Erythroblast (primary cell): ENCODE results near the gene DEPP1.

Source experiments
- GATA1 ChIP-seq: IDR thresholded peaks from 2 replicates; pipeline ENCODE4 v1.6.1; 2011; ENCODE audit warnings: low read depth, mild to moderate bottlenecking, control low read depth, low read length, moderate library complexity
- POLR2A ChIP-seq: IDR thresholded peaks from 2 replicates; pipeline ENCODE4 v1.6.1; 2011; ENCODE audit warnings: mild to moderate bottlenecking, low read length

GRCh38 chr10:44949127-44949802 is 29.3 kb downstream of the DEPP1 start:
- TF ChIP-seq POLR2A (no peak), GATA1 (no peak)
